GM21737 (cell line): ENCODE results near the gene NEGR1.
"Not testable (repeated sequence)": the region's sequence is repeated elsewhere in the genome, so short reads cannot be mapped to it uniquely, and the experiment has no call there.

Experiments used
- ATAC-seq: cut with Tn5 transposase; IDR thresholded peaks from one replicate; pipeline ENCODE4 v1.9.1; 2021; ENCODE audit warnings: mild to moderate bottlenecking, moderate library complexity; ENCODE audit not compliant: unreplicated experiment

The NEGR1 gene

GRCh38 chr1:72282271-72283021, at the start of gene NEGR1:
TSS of gene NEGR1 (minus strand) at chr1:72282539.
- ATAC-seq, result peak; percentile 86

- ATAC-seq, result no peak
Observed at GRCh38 chr1:72326494-72326893, 44.2 kb upstream of the NEGR1 start.

- no peak for ATAC-seq
Observed at GRCh38 chr1:72324451-72324850, 42.1 kb upstream of the NEGR1 start.

- no peak for ATAC-seq
Observed at GRCh38 chr1:72322910-72323309, 40.6 kb upstream of the NEGR1 start.

- ATAC-seq, result no peak
Observed at GRCh38 chr1:72296501-72296900, 14.2 kb upstream of the NEGR1 start.

DNA sequence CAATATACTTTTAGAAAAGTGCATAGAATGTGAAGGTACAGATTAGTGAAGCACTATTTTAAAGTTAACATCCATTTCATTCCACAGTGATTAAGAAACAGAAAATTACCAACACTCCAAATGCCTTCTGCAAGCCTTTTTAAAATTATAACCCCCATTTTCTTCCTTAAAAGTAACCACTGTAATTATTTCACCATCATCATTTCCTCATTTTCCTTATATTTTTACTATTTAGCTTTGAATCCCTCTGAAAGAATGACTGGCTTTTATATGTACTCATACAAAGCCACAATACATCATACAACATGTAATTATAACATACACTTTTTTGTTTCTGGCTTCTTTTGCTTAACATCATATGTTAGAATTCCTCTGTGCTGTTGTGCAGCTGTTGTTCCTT, 6.5 kb upstream of the NEGR1 start:
- ATAC-seq, result no peak

GRCh38 chr1:72286401-72286800, 4.1 kb upstream of the NEGR1 start:
- ATAC-seq, result no peak

GRCh38 chr1:72285074-72285425, 2.7 kb upstream of the NEGR1 start:
- ATAC-seq, result no peak

GRCh38 chr1:72284348-72285073, 2.2 kb upstream of the NEGR1 start:
- peak; percentile 51 for ATAC-seq

GRCh38 chr1:72284084-72284347, 1.7 kb upstream of the NEGR1 start:
- ATAC-seq, result no peak

- ATAC-seq, result no peak
Observed at GRCh38 chr1:72283307-72284083, 1.2 kb upstream of the NEGR1 start.

DNA sequence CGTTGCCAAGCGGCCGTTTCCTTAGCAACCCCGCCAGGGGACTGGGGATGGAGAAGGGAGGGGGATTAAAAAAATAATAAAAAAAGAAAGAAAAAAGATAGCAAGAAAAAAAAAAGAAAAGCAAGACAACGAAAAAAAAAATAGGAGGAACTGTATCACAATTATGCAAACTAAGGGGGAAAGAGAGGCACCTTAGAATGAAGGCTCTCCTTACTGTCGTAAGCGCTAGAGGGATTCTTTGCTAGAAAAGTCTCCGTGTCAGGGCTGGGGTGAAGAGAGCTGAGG, 625 bp upstream of the NEGR1 start:
- no peak for ATAC-seq

GRCh38 chr1:72281637-72282270, 585 bp downstream of the NEGR1 start:
- ATAC-seq, result no peak

- ATAC-seq, result no peak
Observed at GRCh38 chr1:72281144-72281543, 1.2 kb downstream of the NEGR1 start.

- no peak for ATAC-seq
Observed at GRCh38 chr1:72280711-72281110, 1.6 kb downstream of the NEGR1 start.

- no peak for ATAC-seq
Observed at GRCh38 chr1:72280131-72280530, 2.2 kb downstream of the NEGR1 start.

DNA sequence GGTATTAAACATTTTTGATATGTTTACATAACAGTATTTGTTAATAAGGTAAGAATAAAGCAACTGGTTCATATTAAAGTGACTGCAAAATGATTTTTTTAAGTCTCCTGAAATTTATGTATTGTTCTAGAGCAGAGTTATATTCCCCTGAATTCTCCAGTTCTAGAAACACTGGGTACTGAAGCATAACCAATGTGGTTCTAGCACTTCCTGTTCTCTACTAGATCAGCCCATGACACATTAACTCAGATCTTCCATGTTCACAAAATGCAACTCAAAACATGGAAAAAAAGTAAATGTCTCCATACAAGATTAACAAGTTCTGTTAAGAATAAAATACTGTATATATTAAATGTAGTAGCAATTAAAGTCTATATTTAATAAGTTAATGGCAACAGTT, 3.9 kb downstream of the NEGR1 start:
- ATAC-seq, result no peak

DNA sequence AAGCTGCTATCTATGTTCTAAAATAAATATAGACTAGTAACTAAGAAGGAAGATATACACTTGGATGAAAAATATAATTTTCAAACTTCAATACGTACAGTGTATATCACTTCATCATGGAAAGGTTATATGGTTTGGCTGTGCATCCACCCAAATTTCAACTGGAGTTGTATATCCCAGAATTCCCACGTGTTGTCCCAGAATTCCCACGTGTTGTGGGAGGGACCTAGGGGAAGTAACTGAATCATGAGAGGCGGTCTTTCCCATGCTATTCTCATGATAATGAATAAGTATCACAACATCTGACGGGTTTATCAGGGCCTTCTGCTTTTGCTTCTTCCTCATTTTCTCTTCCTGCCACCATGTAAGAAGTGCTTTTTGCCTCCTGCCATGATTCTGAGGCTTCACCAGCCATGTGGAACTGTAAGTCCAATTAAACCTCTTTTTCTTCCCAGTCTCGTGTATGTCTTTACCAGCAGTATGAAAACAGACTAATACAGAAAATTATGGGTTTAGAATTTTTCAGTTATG, 10.7 kb downstream of the NEGR1 start:
- ATAC-seq, result no peak

- no peak for ATAC-seq
Observed at GRCh38 chr1:72262735-72263134, 19.6 kb downstream of the NEGR1 start.

- ATAC-seq, result no peak
Observed at GRCh38 chr1:72253132-72253531, 29.2 kb downstream of the NEGR1 start.

DNA sequence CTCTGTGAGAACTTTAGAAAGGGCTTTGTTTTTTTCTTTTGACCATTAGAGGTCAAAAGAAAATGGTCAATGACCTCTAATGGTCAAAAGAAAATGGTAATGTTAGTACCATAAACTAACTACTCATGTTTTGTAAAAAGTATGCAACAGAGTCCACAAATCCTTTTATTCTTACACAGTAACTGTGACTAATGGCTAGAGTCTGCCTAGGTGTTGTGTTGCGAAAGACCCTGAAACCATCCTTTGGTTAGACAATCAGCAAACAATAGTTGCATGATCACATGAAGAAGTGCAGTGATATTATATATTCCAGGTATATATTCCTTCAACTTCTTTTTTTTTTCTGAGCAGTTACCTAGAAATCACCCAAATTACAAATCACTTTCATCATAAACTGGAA, 40.9 kb downstream of the NEGR1 start:
- no peak for ATAC-seq

DNA sequence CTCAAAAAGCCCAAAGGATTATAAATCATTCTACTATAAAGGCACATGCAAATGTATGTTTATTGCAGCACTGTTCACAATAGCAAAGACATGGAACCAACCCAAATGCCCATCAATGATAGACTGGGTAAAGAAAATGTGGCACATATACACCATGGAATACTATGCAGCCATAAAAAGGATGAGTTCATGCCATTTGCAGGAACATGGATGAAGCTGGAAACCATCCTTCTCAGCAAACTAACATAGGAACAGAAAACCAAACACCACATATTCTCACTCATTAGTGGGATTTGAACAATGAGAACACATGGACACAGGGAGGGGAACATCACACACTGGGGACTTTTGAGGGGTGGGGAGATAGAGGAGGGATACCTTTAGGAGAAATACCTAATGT, 46.4 kb downstream of the NEGR1 start:
- ATAC-seq, result not testable (repeated sequence)
